ENCODE results near the gene CACNG7. TPM values are rescaled to one million over a fixed set of nuclear protein-coding genes. Genes with fewer than 3 reads are reported as not detected.
A peak's percentile ranks its signal among the peaks of the same experiment; 100 is the strongest.

CACNG7 gene
- polyA plus RNA-seq, 3 donors = not detected

- H3K79me2 ChIP-seq (ENCODE audit: insufficient read depth, low read length) = no peaks in the 10 kb centered on the region
- peaks cover 4 to 6% of the 10 kb centered on the region in 2 donors for H3K36me3 Mint-ChIP-seq
- H3K4me1 Mint-ChIP-seq = peaks cover 3% of the 10 kb centered on the region
- H3K9me3 Mint-ChIP-seq = peaks cover 3 to 21% (median 4%) of the 10 kb centered on the region in 7 donors
- intact Hi-C loops (cut with micrococcal nuclease) = no loop called here
- peaks cover 3 to 9% of the 10 kb centered on the region in 2 donors for H3K9me3 ChIP-seq (replicated peaks in 1 of 2; ENCODE audit: control insufficient read depth in 1 of 2, insufficient read depth in 1 of 2, low read length in 2 of 2)
- H3K4me3 ChIP-seq (replicated peaks in 1 of 3; ENCODE audit: low read depth in 2 of 3, low read length in 3 of 3) = no peak overlapping the region
- WGBS (ENCODE audit: insufficient coverage) = 61% methylated on average over 5 of the region's 8 CpGs
- TF ChIP-seq CTCF (IDR thresholded peaks at IDR 0.05) = no peak
- H3K27ac Mint-ChIP-seq = no peak overlapping the region
- H3K27ac ChIP-seq (ENCODE audit: low read depth in 1 of 2, low read length in 2 of 2) = no peak overlapping the region
- H3K4me2 ChIP-seq (replicated peaks; ENCODE audit: extremely low read depth, low read length, poor library complexity, severe bottlenecking) = no peak overlapping the region
- H3K36me3 ChIP-seq (replicated peaks in 1 of 2; ENCODE audit: control insufficient read depth in 1 of 2, insufficient read depth in 2 of 2, low read length in 2 of 2) = no peaks in the 10 kb centered on the region
- DNase-seq = peak in 2 of 3 donors; percentile 12 to 29
- H2AFZ ChIP-seq (ENCODE audit: insufficient read depth, low read depth, low read length, poor library complexity, severe bottlenecking) = no peak overlapping the region
- peaks cover 11 to 23% of the 10 kb centered on the region in 2 donors for H3K27me3 ChIP-seq (ENCODE audit: control insufficient read depth in 2 of 2, insufficient read depth in 2 of 2, low read length in 2 of 2)
- no peaks in the 10 kb centered on the region for H3K4me1 ChIP-seq (ENCODE audit: control insufficient read depth in 1 of 2, insufficient read depth in 2 of 2, low read length in 2 of 2)
- H3K4me3 Mint-ChIP-seq = no peak overlapping the region
- peaks cover 26 to 47% (median 39%) of the 10 kb centered on the region in 3 donors for H3K27me3 Mint-ChIP-seq (ENCODE audit: low read depth in 3 of 3)
- no peaks in the 10 kb centered on the region for H4K20me1 ChIP-seq (ENCODE audit: insufficient read depth, low read length)
- no peak overlapping the region for H3K9ac ChIP-seq (ENCODE audit: insufficient read depth, low read length, poor library complexity, severe bottlenecking)
Observed at GRCh38 chr19:53915000-53915399, 5.9 kb downstream of the CACNG7 start.

DNA sequence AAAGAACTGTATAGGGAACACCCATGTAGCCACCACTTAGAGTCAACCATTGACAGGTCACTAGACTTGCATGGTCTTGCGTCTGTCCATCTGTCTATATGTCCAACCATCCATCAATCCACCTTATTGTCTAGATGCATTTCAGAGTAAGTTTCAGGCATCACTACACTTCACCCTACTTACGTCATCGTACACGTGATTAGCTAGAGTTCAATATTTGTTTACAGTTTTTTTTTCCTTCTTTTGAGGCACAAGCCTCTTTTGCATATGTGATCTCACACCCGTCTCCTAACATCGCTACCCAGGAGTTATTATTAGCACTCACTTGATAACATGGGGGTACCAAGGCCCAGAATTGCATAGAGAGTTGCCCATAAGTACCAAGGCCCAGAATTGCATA is 6.9 kb downstream of the CACNG7 start:
- H3K27ac ChIP-seq (ENCODE audit: low read depth in 1 of 2, low read length in 2 of 2) = no peak overlapping the region
- no peak overlapping the region for H3K4me2 ChIP-seq (replicated peaks; ENCODE audit: extremely low read depth, low read length, poor library complexity, severe bottlenecking)
- no peak overlapping the region for H3K4me3 ChIP-seq (replicated peaks in 1 of 3; ENCODE audit: low read depth in 2 of 3, low read length in 3 of 3)
- H3K4me3 Mint-ChIP-seq = no peak overlapping the region
- no peaks in the 10 kb centered on the region for H3K79me2 ChIP-seq (ENCODE audit: insufficient read depth, low read length)
- no peak overlapping the region for H3K9ac ChIP-seq (ENCODE audit: insufficient read depth, low read length, poor library complexity, severe bottlenecking)
- no peak overlapping the region for H2AFZ ChIP-seq (ENCODE audit: insufficient read depth, low read depth, low read length, poor library complexity, severe bottlenecking)
- TF ChIP-seq CTCF (IDR thresholded peaks at IDR 0.05) = no peak
- peaks cover under 1 to 3% of the 10 kb centered on the region in 2 donors for H3K9me3 ChIP-seq (replicated peaks in 1 of 2; ENCODE audit: control insufficient read depth in 1 of 2, insufficient read depth in 1 of 2, low read length in 2 of 2)
- H3K27me3 ChIP-seq (ENCODE audit: control insufficient read depth in 2 of 2, insufficient read depth in 2 of 2, low read length in 2 of 2) = peaks cover 2 to 13% of the 10 kb centered on the region in 2 donors
- peaks cover 3 to 11% (median 4%) of the 10 kb centered on the region in 7 donors for H3K9me3 Mint-ChIP-seq
- intact Hi-C loops (cut with micrococcal nuclease) = no loop called here
- no peak for DNase-seq
- H3K27ac Mint-ChIP-seq = no peak overlapping the region
- peaks cover 3% of the 10 kb centered on the region for H3K4me1 Mint-ChIP-seq
- no peaks in the 10 kb centered on the region for H4K20me1 ChIP-seq (ENCODE audit: insufficient read depth, low read length)
- H3K27me3 Mint-ChIP-seq (ENCODE audit: low read depth in 3 of 3) = peaks cover 16 to 37% (median 29%) of the 10 kb centered on the region in 3 donors
- WGBS (ENCODE audit: insufficient coverage) = 83% methylated on average over 2 of the region's 6 CpGs
- H3K36me3 ChIP-seq (replicated peaks in 1 of 2; ENCODE audit: control insufficient read depth in 1 of 2, insufficient read depth in 2 of 2, low read length in 2 of 2) = no peaks in the 10 kb centered on the region
- no peaks in the 10 kb centered on the region for H3K4me1 ChIP-seq (ENCODE audit: control insufficient read depth in 1 of 2, insufficient read depth in 2 of 2, low read length in 2 of 2)
- H3K36me3 Mint-ChIP-seq = no peaks in the 10 kb centered on the region

Measured in CD14-positive monocyte (primary cell).